K562 (cell line): Measurements from ENCODE around the gene RNF4. TPM values are rescaled to one million over a fixed set of nuclear protein-coding genes. Genes with fewer than 3 reads are reported as not detected.

Source experiments
- BRD9 ChIP-seq: fragments of 450-650 bp; IDR thresholded peaks from 2 replicates; pipeline ENCODE4 v1.6.1; 2018; ENCODE audit warnings: low read depth; ENCODE audit not compliant: partially characterized antibody
- COPS2 ChIP-seq: fragments of 450-650 bp; conservative IDR thresholded peaks from 2 replicates; pipeline ENCODE4 v1.6.1; 2016; ENCODE audit warnings: mild to moderate bottlenecking, moderate library complexity
- DMBX1 ChIP-seq: fragments of 250-450 bp; sonication (Bioruptor Pico); IDR thresholded peaks from 2 replicates; pipeline ENCODE4 v1.8.0; 2022; ENCODE audit warnings: inconsistent platforms, mild to moderate bottlenecking, moderate library complexity, borderline replicate concordance
- ELF1 ChIP-seq: fragments of 200-800 bp; sonication (Bioruptor generic); IDR thresholded peaks from 2 replicates; pipeline ENCODE4 v1.6.1; 2016; ENCODE audit warnings: missing genetic modification characterization, missing compliant biosample characterization
- GATA2 ChIP-seq: sonication (generic); formaldehyde crosslinking; IDR thresholded peaks from 2 replicates; pipeline ENCODE4 v1.4.0; 2020; ENCODE audit warnings: mild to moderate bottlenecking, missing genetic modification reagents
- NFYB ChIP-seq: IDR thresholded peaks from 2 replicates; pipeline ENCODE4 v1.6.1; 2011; ENCODE audit warnings: mild to moderate bottlenecking, moderate library complexity; ENCODE audit not compliant: insufficient read length; ENCODE audit errors: extremely low read depth
- PHF8 ChIP-seq: fragments of 200-600 bp; sonication (generic); IDR thresholded peaks from 2 replicates; pipeline ENCODE4 v1.6.1; 2012; ENCODE audit warnings: mixed run types, mild to moderate bottlenecking, inconsistent platforms, low read length, moderate library complexity, borderline replicate concordance
- RBM22 ChIP-seq: fragments of 200-400 bp; formaldehyde crosslinking; IDR thresholded peaks from 2 replicates; pipeline ENCODE4 v1.6.1; 2018; ENCODE audit warnings: low read length, low read depth; ENCODE audit not compliant: poor library complexity, severe bottlenecking
- RCOR1 ChIP-seq, 2 experiments: IDR thresholded peaks; 2 replicates each; pipeline ENCODE4 v1.6.1; 2012; ENCODE audit warnings: low read depth in 2 of 2, low read length in 2 of 2, borderline replicate concordance in 1 of 2, improper control_type of control experiment in 1 of 2
- STAG1 ChIP-seq: sonication (generic); formaldehyde crosslinking; IDR thresholded peaks from 2 replicates; pipeline ENCODE4 v1.5.0; 2020; ENCODE audit warnings: missing genetic modification reagents, borderline replicate concordance
- YY1 ChIP-seq, 3 experiments: IDR thresholded peaks; 2 replicates each; pipeline ENCODE4 v1.6.1; 2011; ENCODE audit warnings: low read length in 2 of 3, mild to moderate bottlenecking in 2 of 3, moderate library complexity in 2 of 3, borderline replicate concordance in 1 of 3, control low read depth in 1 of 3, low read depth in 1 of 3; ENCODE audit not compliant: insufficient read depth in 3 of 3, insufficient replicate concordance in 2 of 3, control insufficient read depth in 1 of 3, insufficient read length in 1 of 3; ENCODE audit errors: extremely low read depth in 1 of 3
- ZFX ChIP-seq: sonication (generic); formaldehyde crosslinking; IDR thresholded peaks from 2 replicates; pipeline ENCODE4 v1.8.0; 2022; ENCODE audit warnings: mild to moderate bottlenecking, missing genetic modification reagents, moderate library complexity
- ZNF217 ChIP-seq: sonication (generic); formaldehyde crosslinking; IDR thresholded peaks from 2 replicates; pipeline ENCODE4 v1.8.0; 2022; ENCODE audit warnings: mild to moderate bottlenecking, missing genetic modification reagents
- polyA plus RNA-seq, 8 experiments: library from polyadenylated mRNA; depleted of rRNA in 4 of 8; stranded (reverse) in 5 of 8; unstranded in 3 of 8; fragments of >200 nt; fragmentation: Nextera tagmentation in 2 of 8; fragmentation: Illumina TruSeq in 1 of 8; extraction: Ambion mirVana in 2 of 8; extraction: Trizol in 1 of 8; gene quantifications; 2 replicates each; pipeline versions ENCODE4 v1.2.1 to v1.2.3, GENCODE V29; 2011 to 2014; ENCODE audit warnings: inconsistent platforms in 1 of 8, missing spikeins in 1 of 8
- total RNA-seq, 7 experiments: library from RNA; depleted of rRNA in 6 of 7; stranded (reverse); fragments of >200 nt in 6 of 7; fragmentation: Illumina TruSeq in 2 of 7; extraction: Trizol in 2 of 7; gene quantifications; 2 replicates each; pipeline versions ENCODE4 v1.2.1 to v1.2.3, GENCODE V29; 2011 to 2021; ENCODE audit warnings: low replicate concordance in 1 of 7
- TF ChIP-seq, protein P1 (sequence below): sonication (generic); formaldehyde crosslinking; IDR thresholded peaks from 2 replicates; pipeline ENCODE4 v1.8.0; 2023; ENCODE audit warnings: mild to moderate bottlenecking, missing genetic modification reagents
- TF ChIP-seq, protein P2 (sequence below), 2 experiments: fragments of 200-800 bp in 1 of 2; sonication (Bioruptor generic) in 1 of 2; sonication (generic) in 1 of 2; formaldehyde crosslinking in 1 of 2; IDR thresholded peaks in 1 of 2; conservative IDR thresholded peaks in 1 of 2; 2 replicates each; pipeline versions ENCODE4 v1.5.0 to v1.6.1; 2016 to 2020; ENCODE audit warnings: missing compliant biosample characterization in 1 of 2, missing genetic modification characterization in 1 of 2, missing genetic modification reagents in 1 of 2
- TF ChIP-seq, protein P3 (sequence below): sonication (generic); formaldehyde crosslinking; IDR thresholded peaks from 2 replicates; pipeline ENCODE4 v1.8.0; 2022; ENCODE audit warnings: missing genetic modification reagents, mild to moderate bottlenecking, moderate library complexity, borderline replicate concordance
- TF ChIP-seq, protein P4 (sequence below), 2 experiments: fragments of 450-650 bp; IDR thresholded peaks; 2 replicates each; pipeline ENCODE4 v1.6.1; 2016

The RNF4 gene
- total and polyA plus RNA-seq, 9 of the 15 experiments (the other 6 are each of a cell fraction or from before 2014, with no cell fraction given) = 19.2 to 59.3 (median 44.8) TPM

DNA sequence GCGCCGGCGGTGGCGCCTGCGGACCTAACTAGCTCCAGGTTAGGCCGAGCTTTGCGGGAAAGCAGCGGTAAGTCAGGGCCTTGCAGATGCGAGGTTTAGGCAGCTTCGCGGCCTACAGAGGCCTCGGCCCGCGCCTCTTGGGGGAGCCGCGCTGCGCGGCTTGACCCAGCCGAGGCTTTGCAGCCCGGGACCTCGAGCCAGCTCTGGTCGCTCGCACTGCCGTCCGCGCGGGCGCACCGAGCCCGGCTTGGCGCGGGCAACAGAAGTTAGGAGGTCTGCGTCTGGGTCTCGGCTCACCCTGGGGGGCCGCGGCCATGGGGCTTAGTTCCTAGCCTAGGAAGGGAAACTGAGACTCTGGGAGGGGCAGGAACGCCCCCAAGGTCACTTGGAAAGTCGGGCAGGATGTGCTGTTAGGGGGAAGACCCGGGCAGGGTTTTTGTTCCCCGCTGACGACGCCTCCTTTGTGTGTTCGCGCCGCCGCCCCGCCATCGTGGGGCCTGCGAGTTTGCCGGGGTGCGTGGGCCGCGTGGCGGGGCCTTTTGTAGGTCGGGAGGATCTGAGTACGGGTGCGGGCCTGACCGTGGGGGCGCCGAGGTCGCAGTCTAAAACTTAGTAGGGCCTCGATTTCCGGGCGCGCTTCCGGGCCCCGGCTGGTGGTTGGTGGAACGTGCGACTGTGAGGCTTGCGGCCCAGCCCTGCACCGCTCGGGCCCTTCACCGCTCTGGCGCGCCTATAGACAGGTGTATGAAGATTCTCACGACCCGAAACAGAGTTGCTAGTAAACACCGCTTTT is 482 bp downstream of the RNF4 start (continued):
- peak; percentile 49 for TF ChIP-seq RBM22
- TF ChIP-seq, protein P1, sequence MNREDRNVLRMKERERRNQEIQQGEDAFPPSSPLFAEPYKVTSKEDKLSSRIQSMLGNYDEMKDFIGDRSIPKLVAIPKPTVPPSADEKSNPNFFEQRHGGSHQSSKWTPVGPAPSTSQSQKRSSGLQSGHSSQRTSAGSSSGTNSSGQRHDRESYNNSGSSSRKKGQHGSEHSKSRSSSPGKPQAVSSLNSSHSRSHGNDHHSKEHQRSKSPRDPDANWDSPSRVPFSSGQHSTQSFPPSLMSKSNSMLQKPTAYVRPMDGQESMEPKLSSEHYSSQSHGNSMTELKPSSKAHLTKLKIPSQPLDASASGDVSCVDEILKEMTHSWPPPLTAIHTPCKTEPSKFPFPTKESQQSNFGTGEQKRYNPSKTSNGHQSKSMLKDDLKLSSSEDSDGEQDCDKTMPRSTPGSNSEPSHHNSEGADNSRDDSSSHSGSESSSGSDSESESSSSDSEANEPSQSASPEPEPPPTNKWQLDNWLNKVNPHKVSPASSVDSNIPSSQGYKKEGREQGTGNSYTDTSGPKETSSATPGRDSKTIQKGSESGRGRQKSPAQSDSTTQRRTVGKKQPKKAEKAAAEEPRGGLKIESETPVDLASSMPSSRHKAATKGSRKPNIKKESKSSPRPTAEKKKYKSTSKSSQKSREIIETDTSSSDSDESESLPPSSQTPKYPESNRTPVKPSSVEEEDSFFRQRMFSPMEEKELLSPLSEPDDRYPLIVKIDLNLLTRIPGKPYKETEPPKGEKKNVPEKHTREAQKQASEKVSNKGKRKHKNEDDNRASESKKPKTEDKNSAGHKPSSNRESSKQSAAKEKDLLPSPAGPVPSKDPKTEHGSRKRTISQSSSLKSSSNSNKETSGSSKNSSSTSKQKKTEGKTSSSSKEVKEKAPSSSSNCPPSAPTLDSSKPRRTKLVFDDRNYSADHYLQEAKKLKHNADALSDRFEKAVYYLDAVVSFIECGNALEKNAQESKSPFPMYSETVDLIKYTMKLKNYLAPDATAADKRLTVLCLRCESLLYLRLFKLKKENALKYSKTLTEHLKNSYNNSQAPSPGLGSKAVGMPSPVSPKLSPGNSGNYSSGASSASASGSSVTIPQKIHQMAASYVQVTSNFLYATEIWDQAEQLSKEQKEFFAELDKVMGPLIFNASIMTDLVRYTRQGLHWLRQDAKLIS (CRISPR knock-in tag) = peak; percentile 80
- TF ChIP-seq PHF8 = peak; percentile 91
- TF ChIP-seq, protein P2, sequence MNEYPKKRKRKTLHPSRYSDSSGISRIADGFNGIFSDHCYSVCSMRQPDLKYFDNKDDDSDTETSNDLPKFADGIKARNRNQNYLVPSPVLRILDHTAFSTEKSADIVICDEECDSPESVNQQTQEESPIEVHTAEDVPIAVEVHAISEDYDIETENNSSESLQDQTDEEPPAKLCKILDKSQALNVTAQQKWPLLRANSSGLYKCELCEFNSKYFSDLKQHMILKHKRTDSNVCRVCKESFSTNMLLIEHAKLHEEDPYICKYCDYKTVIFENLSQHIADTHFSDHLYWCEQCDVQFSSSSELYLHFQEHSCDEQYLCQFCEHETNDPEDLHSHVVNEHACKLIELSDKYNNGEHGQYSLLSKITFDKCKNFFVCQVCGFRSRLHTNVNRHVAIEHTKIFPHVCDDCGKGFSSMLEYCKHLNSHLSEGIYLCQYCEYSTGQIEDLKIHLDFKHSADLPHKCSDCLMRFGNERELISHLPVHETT (CRISPR knock-in tag; conservative IDR thresholded peaks at IDR 0.05 in 1 of 2, IDR thresholded peaks at IDR 0.05 in 1 of 2) = peak; percentile 19 to 68; a peak in 2 of 4 replicates
- no peak for TF ChIP-seq GATA2 (CRISPR knock-in tag)
- TF ChIP-seq COPS2 = no peak
- TF ChIP-seq ELF1 = peak; percentile 40; the same call in 1 of the 2 replicates
- no peak for TF ChIP-seq DMBX1 (CRISPR knock-in tag)
- 0 out of 4 replicates have a peak, but pooled peaks of 1 of the 2 experiments have one; percentile 26 for TF ChIP-seq RCOR1 (IDR thresholded peaks at IDR 0.05; ENCODE audit: borderline replicate concordance in 1 of 2, low read depth in 2 of 2, low read length in 2 of 2)
- TF ChIP-seq, protein P3, sequence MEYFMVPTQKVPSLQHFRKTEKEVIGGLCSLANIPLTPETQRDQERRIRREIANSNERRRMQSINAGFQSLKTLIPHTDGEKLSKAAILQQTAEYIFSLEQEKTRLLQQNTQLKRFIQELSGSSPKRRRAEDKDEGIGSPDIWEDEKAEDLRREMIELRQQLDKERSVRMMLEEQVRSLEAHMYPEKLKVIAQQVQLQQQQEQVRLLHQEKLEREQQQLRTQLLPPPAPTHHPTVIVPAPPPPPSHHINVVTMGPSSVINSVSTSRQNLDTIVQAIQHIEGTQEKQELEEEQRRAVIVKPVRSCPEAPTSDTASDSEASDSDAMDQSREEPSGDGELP (CRISPR knock-in tag) = peak; percentile 47
- TF ChIP-seq, protein P4, sequence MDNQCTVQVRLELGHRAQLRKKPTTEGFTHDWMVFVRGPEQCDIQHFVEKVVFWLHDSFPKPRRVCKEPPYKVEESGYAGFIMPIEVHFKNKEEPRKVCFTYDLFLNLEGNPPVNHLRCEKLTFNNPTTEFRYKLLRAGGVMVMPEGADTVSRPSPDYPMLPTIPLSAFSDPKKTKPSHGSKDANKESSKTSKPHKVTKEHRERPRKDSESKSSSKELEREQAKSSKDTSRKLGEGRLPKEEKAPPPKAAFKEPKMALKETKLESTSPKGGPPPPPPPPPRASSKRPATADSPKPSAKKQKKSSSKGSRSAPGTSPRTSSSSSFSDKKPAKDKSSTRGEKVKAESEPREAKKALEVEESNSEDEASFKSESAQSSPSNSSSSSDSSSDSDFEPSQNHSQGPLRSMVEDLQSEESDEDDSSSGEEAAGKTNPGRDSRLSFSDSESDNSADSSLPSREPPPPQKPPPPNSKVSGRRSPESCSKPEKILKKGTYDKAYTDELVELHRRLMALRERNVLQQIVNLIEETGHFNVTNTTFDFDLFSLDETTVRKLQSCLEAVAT (IDR thresholded peaks at IDR 0.05) = peak in 1 of 2 experiments; percentile 11; a peak in 1 of 4 replicates
- no peak for TF ChIP-seq STAG1 (CRISPR knock-in tag)
- TF ChIP-seq ZFX (CRISPR knock-in tag) = peak; percentile 82
- TF ChIP-seq YY1 (IDR thresholded peaks at IDR 0.05; ENCODE audit: borderline replicate concordance in 1 of 3, control insufficient read depth in 1 of 3, extremely low read depth in 1 of 3, insufficient read depth in 3 of 3, insufficient read length in 1 of 3, insufficient replicate concordance in 2 of 3, low read depth in 1 of 3, low read length in 2 of 3) = peak in 2 of 3 experiments; percentile 29 to 30
- no peak for TF ChIP-seq ZNF217 (CRISPR knock-in tag)
- TF ChIP-seq BRD9 = no peak
- no peak for TF ChIP-seq NFYB
